K562 (cell line): ENCODE measurements around the gene SLC16A13. TPM values are rescaled to one million over a fixed set of nuclear protein-coding genes. Genes with fewer than 3 reads are reported as not detected.

Experiments
- CAMTA2 ChIP-seq: fragments of 250-450 bp; sonication (Bioruptor Pico); conservative IDR thresholded peaks from 2 replicates; pipeline ENCODE4 v1.5.1; 2022
- EHMT2 ChIP-seq: fragments of 450-650 bp; IDR thresholded peaks from 2 replicates; pipeline ENCODE4 v1.6.1; 2018; ENCODE audit warnings: antibody characterized with exemption
- ETV1 ChIP-seq: fragments of 450-650 bp; conservative IDR thresholded peaks from 2 replicates; pipeline ENCODE4 v1.6.1; 2016; ENCODE audit warnings: missing genetic modification characterization, control low read depth, low read depth, missing compliant biosample characterization
- FOXA3 ChIP-seq, 2 experiments: fragments of 450-650 bp in 1 of 2; sonication (generic) in 1 of 2; formaldehyde crosslinking; IDR thresholded peaks in 1 of 2; conservative IDR thresholded peaks in 1 of 2; 2 replicates each; pipeline versions ENCODE4 v1.4.0 to v1.8.0; 2020 to 2022; ENCODE audit warnings: mild to moderate bottlenecking in 2 of 2, missing genetic modification reagents in 1 of 2
- GABPB2 ChIP-seq: fragments of 250-450 bp; sonication (Bioruptor Pico); conservative IDR thresholded peaks from 2 replicates; pipeline ENCODE4 v1.5.1; 2021; ENCODE audit warnings: mild to moderate bottlenecking
- NELFE ChIP-seq: IDR thresholded peaks from 2 replicates; pipeline ENCODE4 v1.6.1; 2011; ENCODE audit warnings: mild to moderate bottlenecking; ENCODE audit not compliant: insufficient read depth, insufficient read length
- NFE2L1 ChIP-seq: fragments of 450-650 bp; IDR thresholded peaks from 2 replicates; pipeline ENCODE4 v1.6.1; 2016; ENCODE audit warnings: missing genetic modification characterization, low read depth, mild to moderate bottlenecking, missing compliant biosample characterization, moderate library complexity, borderline replicate concordance
- NR3C1 ChIP-seq: sonication (generic); formaldehyde crosslinking; IDR thresholded peaks from 2 replicates; pipeline ENCODE4 v1.8.1; 2022; ENCODE audit warnings: missing genetic modification reagents
- NR4A1 ChIP-seq, 2 experiments: fragments of 250-450 bp in 1 of 2; fragments of 450-650 bp in 1 of 2; sonication (Bioruptor Pico) in 1 of 2; IDR thresholded peaks; 2 replicates each; pipeline versions ENCODE4 v1.4.0 to v1.6.1; 2016 to 2020; ENCODE audit warnings: mild to moderate bottlenecking in 2 of 2, missing compliant biosample characterization in 1 of 2, missing genetic modification characterization in 1 of 2, moderate library complexity in 1 of 2
- NRF1 ChIP-seq, 2 experiments: fragments of 450-650 bp; IDR thresholded peaks in 1 of 2; conservative IDR thresholded peaks in 1 of 2; 2 replicates each; pipeline ENCODE4 v1.6.1; 2014; ENCODE audit warnings: mild to moderate bottlenecking in 2 of 2
- PURB ChIP-seq: sonication (generic); formaldehyde crosslinking; IDR thresholded peaks from 2 replicates; pipeline ENCODE4 v1.9.0; 2021; ENCODE audit warnings: low read depth, mild to moderate bottlenecking, missing genetic modification reagents
- RHOXF2B ChIP-seq: fragments of 250-450 bp; sonication (Bioruptor Pico); conservative IDR thresholded peaks from 2 replicates; pipeline ENCODE4 v1.5.1; 2021
- RUNX1 ChIP-seq: sonication (generic); IDR thresholded peaks from 2 replicates; pipeline ENCODE4 v1.6.1; 2016; ENCODE audit warnings: antibody characterized with exemption, low read depth
- ZNF143 ChIP-seq: sonication (generic); formaldehyde crosslinking; IDR thresholded peaks from 2 replicates; pipeline ENCODE4 v1.9.0; 2022; ENCODE audit warnings: mild to moderate bottlenecking, missing genetic modification reagents
- ZNF175 ChIP-seq: fragments of 200-800 bp; sonication (Bioruptor generic); IDR thresholded peaks from 2 replicates; pipeline ENCODE4 v1.6.1; 2016; ENCODE audit warnings: low read depth, mild to moderate bottlenecking, missing genetic modification characterization, missing compliant biosample characterization
- ZNF586 ChIP-seq: fragments of 450-650 bp; formaldehyde crosslinking; conservative IDR thresholded peaks from 2 replicates; pipeline ENCODE4 v1.4.0; 2020; ENCODE audit warnings: mild to moderate bottlenecking, moderate library complexity
- ZNF766 ChIP-seq: fragments of 200-800 bp; sonication (Bioruptor generic); conservative IDR thresholded peaks from 2 replicates; pipeline ENCODE4 v1.6.1; 2016; ENCODE audit warnings: missing genetic modification characterization, missing compliant biosample characterization
- ZNF778 ChIP-seq: fragments of 450-650 bp; formaldehyde crosslinking; IDR thresholded peaks from 2 replicates; pipeline ENCODE4 v1.4.0; 2020; ENCODE audit warnings: mild to moderate bottlenecking, moderate library complexity
- ZNF830 ChIP-seq: fragments of 250-450 bp; sonication (Bioruptor Pico); IDR thresholded peaks from 2 replicates; pipeline ENCODE4 v1.5.0; 2021; ENCODE audit warnings: mild to moderate bottlenecking
- polyA plus RNA-seq, 8 experiments: library from polyadenylated mRNA; depleted of rRNA in 4 of 8; stranded (reverse) in 5 of 8; unstranded in 3 of 8; fragments of >200 nt; fragmentation: Nextera tagmentation in 2 of 8; fragmentation: Illumina TruSeq in 1 of 8; extraction: Ambion mirVana in 2 of 8; extraction: Trizol in 1 of 8; gene quantifications; 2 replicates each; pipeline versions ENCODE4 v1.2.1 to v1.2.3, GENCODE V29; 2011 to 2014; ENCODE audit warnings: inconsistent platforms in 1 of 8, missing spikeins in 1 of 8
- total RNA-seq, 7 experiments: library from RNA; depleted of rRNA in 6 of 7; stranded (reverse); fragments of >200 nt in 6 of 7; fragmentation: Illumina TruSeq in 2 of 7; extraction: Trizol in 2 of 7; gene quantifications; 2 replicates each; pipeline versions ENCODE4 v1.2.1 to v1.2.3, GENCODE V29; 2011 to 2021; ENCODE audit warnings: low replicate concordance in 1 of 7
- TF ChIP-seq, protein P1 (sequence below), 2 experiments: fragments of 450-650 bp in 1 of 2; sonication (generic) in 1 of 2; formaldehyde crosslinking in 1 of 2; IDR thresholded peaks; 2 replicates each; pipeline versions ENCODE4 v1.7.1 to v1.9.0; 2016 to 2022; ENCODE audit warnings: inconsistent platforms in 1 of 2, mild to moderate bottlenecking in 1 of 2, missing genetic modification reagents in 1 of 2

Gene SLC16A13
- total and polyA plus RNA-seq, 9 of the 15 experiments (the other 6 are each of a cell fraction or from before 2014, with no cell fraction given), result 0.04 to 5.6 (median 0.87) TPM

- TF ChIP-seq, protein P1, sequence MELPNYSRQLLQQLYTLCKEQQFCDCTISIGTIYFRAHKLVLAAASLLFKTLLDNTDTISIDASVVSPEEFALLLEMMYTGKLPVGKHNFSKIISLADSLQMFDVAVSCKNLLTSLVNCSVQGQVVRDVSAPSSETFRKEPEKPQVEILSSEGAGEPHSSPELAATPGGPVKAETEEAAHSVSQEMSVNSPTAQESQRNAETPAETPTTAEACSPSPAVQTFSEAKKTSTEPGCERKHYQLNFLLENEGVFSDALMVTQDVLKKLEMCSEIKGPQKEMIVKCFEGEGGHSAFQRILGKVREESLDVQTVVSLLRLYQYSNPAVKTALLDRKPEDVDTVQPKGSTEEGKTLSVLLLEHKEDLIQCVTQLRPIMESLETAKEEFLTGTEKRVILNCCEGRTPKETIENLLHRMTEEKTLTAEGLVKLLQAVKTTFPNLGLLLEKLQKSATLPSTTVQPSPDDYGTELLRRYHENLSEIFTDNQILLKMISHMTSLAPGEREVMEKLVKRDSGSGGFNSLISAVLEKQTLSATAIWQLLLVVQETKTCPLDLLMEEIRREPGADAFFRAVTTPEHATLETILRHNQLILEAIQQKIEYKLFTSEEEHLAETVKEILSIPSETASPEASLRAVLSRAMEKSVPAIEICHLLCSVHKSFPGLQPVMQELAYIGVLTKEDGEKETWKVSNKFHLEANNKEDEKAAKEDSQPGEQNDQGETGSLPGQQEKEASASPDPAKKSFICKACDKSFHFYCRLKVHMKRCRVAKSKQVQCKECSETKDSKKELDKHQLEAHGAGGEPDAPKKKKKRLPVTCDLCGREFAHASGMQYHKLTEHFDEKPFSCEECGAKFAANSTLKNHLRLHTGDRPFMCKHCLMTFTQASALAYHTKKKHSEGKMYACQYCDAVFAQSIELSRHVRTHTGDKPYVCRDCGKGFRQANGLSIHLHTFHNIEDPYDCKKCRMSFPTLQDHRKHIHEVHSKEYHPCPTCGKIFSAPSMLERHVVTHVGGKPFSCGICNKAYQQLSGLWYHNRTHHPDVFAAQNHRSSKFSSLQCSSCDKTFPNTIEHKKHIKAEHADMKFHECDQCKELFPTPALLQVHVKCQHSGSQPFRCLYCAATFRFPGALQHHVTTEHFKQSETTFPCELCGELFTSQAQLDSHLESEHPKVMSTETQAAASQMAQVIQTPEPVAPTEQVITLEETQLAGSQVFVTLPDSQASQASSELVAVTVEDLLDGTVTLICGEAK (IDR thresholded peaks at IDR 0.05), result no peak
- TF ChIP-seq, protein P1 (CRISPR knock-in tag; IDR thresholded peaks at IDR 0.05), result no peak
- TF ChIP-seq ZNF143 (CRISPR knock-in tag) (no peak), NR3C1 (no peak), FOXA3 (CRISPR knock-in tag; conservative IDR thresholded peaks at IDR 0.05 in 1 of 2, IDR thresholded peaks at IDR 0.05 in 1 of 2) (no peak), ZNF766 (CRISPR knock-in tag) (no peak), GABPB2 (CRISPR knock-in tag) (no peak), RUNX1 (no peak), RHOXF2B (CRISPR knock-in tag) (no peak), NRF1 (conservative IDR thresholded peaks at IDR 0.05 in 1 of 2, IDR thresholded peaks at IDR 0.05 in 1 of 2) (peak; percentile 94 to 95), NELFE (no peak), NFE2L1 (tag) (no peak), ZNF830 (CRISPR knock-in tag) (no peak), ZNF778 (CRISPR knock-in tag) (no peak), ZNF175 (CRISPR knock-in tag) (no peak), ETV1 (tag) (peak; percentile 62; the same call in 1 of the 2 replicates), NR4A1 (CRISPR knock-in tag; IDR thresholded peaks at IDR 0.05) (no peak), NR4A1 (tag; IDR thresholded peaks at IDR 0.05) (no peak), CAMTA2 (CRISPR knock-in tag) (no peak), PURB (CRISPR knock-in tag) (no peak), ZNF586 (CRISPR knock-in tag) (no peak), EHMT2 (no peak)
Observed at GRCh38 chr17:7035591-7036368, at the start of gene SLC16A13 (continued).
